Subcutaneous abdominal adipose tissue (tissue), 5 donors: ENCODE results near the gene LHX1.

Experiments used
- H3K27ac ChIP-seq: one replicate; pipeline ENCODE4 v1.7.0; 2013; ENCODE audit warnings: low read depth, mild to moderate bottlenecking, inconsistent platforms, low read length, moderate library complexity
- H3K27me3 ChIP-seq, 5 donors: one replicate each; pipeline ENCODE4 v1.7.0; 2013; ENCODE audit warnings: low read length in 5 of 5, inconsistent platforms in 1 of 5; ENCODE audit not compliant: control insufficient read depth in 5 of 5, insufficient read depth in 4 of 5
- H3K36me3 ChIP-seq, 5 donors: one replicate each; pipeline ENCODE4 v1.7.0; 2013; ENCODE audit warnings: low read length in 5 of 5; ENCODE audit not compliant: control insufficient read depth in 5 of 5, insufficient read depth in 5 of 5
- H3K4me1 ChIP-seq, 5 donors: one replicate each; pipeline ENCODE4 v1.7.0; 2013; ENCODE audit warnings: low read length in 5 of 5, mild to moderate bottlenecking in 3 of 5, moderate library complexity in 1 of 5; ENCODE audit not compliant: control insufficient read depth in 5 of 5, insufficient read depth in 5 of 5
- H3K4me3 ChIP-seq, 5 donors: one replicate each; pipeline ENCODE4 v1.7.0; 2013; ENCODE audit warnings: low read length in 5 of 5, low read depth in 1 of 5
- H3K9ac ChIP-seq, 5 donors: one replicate each; pipeline ENCODE4 v1.7.0; 2013; ENCODE audit warnings: low read length in 5 of 5, mild to moderate bottlenecking in 4 of 5, moderate library complexity in 3 of 5
- H3K9me3 ChIP-seq, 5 donors: one replicate each; pipeline ENCODE4 v1.7.0; 2013; ENCODE audit warnings: low read length in 5 of 5; ENCODE audit not compliant: control insufficient read depth in 5 of 5
- donor health status: healthy.
- donor health status: healthy.
- donor health status: healthy.
- donor health status: healthy.
- donor health status: healthy.

The LHX1 gene

GRCh38 chr17:36980280-36980761 is 43.0 kb downstream of the LHX1 start:
- Histone ChIP-seq H3K27me3 (no peaks in the 10 kb centered on the region), H3K4me3 (no peak overlapping the region), H3K4me1 (no peaks in the 10 kb centered on the region), H3K9me3 (no peaks in the 10 kb centered on the region), H3K36me3 (peaks cover 0 to 4% (median 0%) of the 10 kb centered on the region in 5 donors), H3K9ac (no peak overlapping the region), H3K27ac (no peak overlapping the region)

- Histone ChIP-seq H3K27ac (no peak overlapping the region), H3K4me3 (no peak overlapping the region), H3K9ac (no peak overlapping the region), H3K9me3 (no peaks in the 10 kb centered on the region), H3K4me1 (no peaks in the 10 kb centered on the region), H3K27me3 (no peaks in the 10 kb centered on the region), H3K36me3 (peaks cover 12 to 26% (median 14%) of the 10 kb centered on the region in 5 donors)
These were observed 46.3 kb downstream of the LHX1 start for GRCh38 chr17:36983618-36984017.

- Histone ChIP-seq H3K27me3 (no peaks in the 10 kb centered on the region), H3K27ac (no peak overlapping the region), H3K4me3 (no peak overlapping the region), H3K9ac (no peak overlapping the region), H3K36me3 (peaks cover 48 to 67% (median 50%) of the 10 kb centered on the region in 5 donors), H3K9me3 (no peaks in the 10 kb centered on the region), H3K4me1 (no peaks in the 10 kb centered on the region)
These were observed 51.9 kb downstream of the LHX1 start for GRCh38 chr17:36989173-36989572.

GRCh38 chr17:36992701-36993100 is 55.4 kb downstream of the LHX1 start:
- Histone ChIP-seq H3K4me3 (no peak overlapping the region), H3K9me3 (no peaks in the 10 kb centered on the region), H3K27ac (no peak overlapping the region), H3K36me3 (peaks cover 56 to 81% (median 63%) of the 10 kb centered on the region in 5 donors), H3K27me3 (no peaks in the 10 kb centered on the region), H3K4me1 (no peaks in the 10 kb centered on the region), H3K9ac (no peak overlapping the region)

- no peaks in the 10 kb centered on the region for H3K9me3 ChIP-seq
- no peaks in the 10 kb centered on the region for H3K4me1 ChIP-seq
- H3K4me3 ChIP-seq: no peak overlapping the region
- no peak overlapping the region for H3K9ac ChIP-seq
- H3K36me3 ChIP-seq: peaks cover 54 to 84% (median 65%) of the 10 kb centered on the region in 5 donors
- no peaks in the 10 kb centered on the region for H3K27me3 ChIP-seq
- H3K27ac ChIP-seq: no peak overlapping the region
These were observed 56.0 kb downstream of the LHX1 start for GRCh38 chr17:36993227-36993626.
